ENCODE results near the gene PROM1. TPM values are rescaled to one million over a fixed set of nuclear protein-coding genes. Genes with fewer than 3 reads are reported as not detected.

Gene PROM1
- total and polyA plus RNA-seq, 9 of the 15 experiments (the other 6 are each of a cell fraction or from before 2014, with no cell fraction given), result 0.05 TPM; not detected in 8

DNA sequence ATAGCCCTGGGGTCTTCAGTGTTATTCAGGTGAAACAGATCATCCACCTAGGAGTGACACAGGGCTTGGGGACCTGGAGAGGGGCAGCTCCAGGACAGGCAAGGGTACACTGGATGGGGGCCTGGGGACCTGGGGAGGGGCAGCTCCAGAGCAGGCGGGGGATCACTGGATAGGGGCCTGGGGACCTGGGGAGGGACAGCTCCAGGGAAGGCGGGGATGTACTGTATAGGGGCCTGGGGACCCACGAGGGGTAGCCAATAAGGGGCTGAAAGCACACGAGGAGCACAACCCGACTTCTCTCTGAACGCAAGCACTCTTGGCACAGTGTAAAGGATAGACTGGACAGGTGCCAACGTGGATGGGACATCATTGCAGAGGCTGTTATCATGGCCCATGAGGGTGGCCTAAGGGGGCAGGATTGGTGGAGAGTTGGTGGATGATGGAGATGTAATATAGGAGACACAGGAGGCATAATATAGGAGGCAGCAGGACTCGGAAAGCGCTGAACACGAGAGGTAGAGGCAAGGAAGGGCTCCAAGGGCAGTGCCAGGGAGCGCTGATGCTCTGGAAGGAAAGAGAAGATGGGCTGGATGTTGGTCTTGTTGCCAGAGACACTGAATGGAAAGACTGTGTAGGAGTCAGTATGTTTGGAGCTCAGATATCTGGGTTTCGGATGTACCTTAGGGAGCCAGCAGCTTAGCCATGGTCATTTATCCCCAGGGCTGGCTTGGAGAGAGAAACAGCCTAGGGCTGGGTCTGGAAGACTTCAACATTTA is 82.9 kb downstream of the PROM1 start:
- in situ Hi-C loops (cut with MboI), result loop anchor here (5.0 to 10.0 kb wide), 2 partner anchors 196 to 524 kb away; no protein-coding TSS in a partner anchor
- Histone ChIP-seq H2AFZ (ENCODE audit: low read depth, low read length) (no peak overlapping the region), H3K4me3 (no peak overlapping the region), H3K36me3 (ENCODE audit: control insufficient read depth, insufficient read depth, low read length) (no peaks in the 10 kb centered on the region), H3K4me1 (replicated peaks in 1 of 2; ENCODE audit: control insufficient read depth in 2 of 2, insufficient read depth in 2 of 2, low read length in 2 of 2) (no peaks in the 10 kb centered on the region), H4K20me1 (replicated peaks; ENCODE audit: control insufficient read depth, insufficient read depth, low read length) (no peaks in the 10 kb centered on the region), H3K9me3 (replicated peaks; ENCODE audit: control insufficient read depth, insufficient read depth, low read depth, low read length) (no peaks in the 10 kb centered on the region), H3K79me2 (ENCODE audit: control insufficient read depth, insufficient read depth, low read length) (no peaks in the 10 kb centered on the region), H3K27ac (ENCODE audit: extremely low read depth, low read depth, low read length) (no peak overlapping the region), H3K9me1 (ENCODE audit: control insufficient read depth, insufficient read depth, low read length) (no peaks in the 10 kb centered on the region), H3K9ac (ENCODE audit: insufficient read depth in 1 of 2, low read depth in 2 of 2, low read length in 2 of 2) (no peak overlapping the region), H3K27me3 (ENCODE audit: control insufficient read depth in 2 of 2, insufficient read depth in 2 of 2, low read length in 2 of 2) (peaks cover 0 to 9% of the 10 kb centered on the region in 2 experiments; a peak in 2 of 5 replicates), H3K4me2 (ENCODE audit: insufficient read depth, low read length) (no peak overlapping the region)
- no peak for FAIRE-seq
- no peak for TF ChIP-seq EP400 (IDR thresholded peaks at IDR 0.05)
- no peak for DNase-seq (ENCODE audit: extremely low read depth in 1 of 4, low spot score in 3 of 4)
- ATAC-seq, result no peak; the same call in 1 of the 3 replicates
- intact Hi-C loops (cut with micrococcal nuclease), result loop anchor here (1.0 to 5.0 kb wide), 5 partner anchors 39 to 522 kb away; partner anchors contain the start of gene FGFBP2
- POLR2A ChIA-PET, result no interaction called here
- no TSS peak for BruUV-seq (replicated peaks)
- CTCF ChIA-PET (ENCODE audit: low intra/inter-chr PET ratio), result interaction anchor here (0.7 to 1.2 kb wide), 5 partner anchors 45 to 522 kb away, joined by 3 to 7 read pairs (median 3); no protein-coding TSS in a partner anchor
- 2% methylated on average over 9 of the region's 12 CpGs for WGBS (ENCODE audit: insufficient coverage, low coverage, missing lambda C conversion rate)

DNA sequence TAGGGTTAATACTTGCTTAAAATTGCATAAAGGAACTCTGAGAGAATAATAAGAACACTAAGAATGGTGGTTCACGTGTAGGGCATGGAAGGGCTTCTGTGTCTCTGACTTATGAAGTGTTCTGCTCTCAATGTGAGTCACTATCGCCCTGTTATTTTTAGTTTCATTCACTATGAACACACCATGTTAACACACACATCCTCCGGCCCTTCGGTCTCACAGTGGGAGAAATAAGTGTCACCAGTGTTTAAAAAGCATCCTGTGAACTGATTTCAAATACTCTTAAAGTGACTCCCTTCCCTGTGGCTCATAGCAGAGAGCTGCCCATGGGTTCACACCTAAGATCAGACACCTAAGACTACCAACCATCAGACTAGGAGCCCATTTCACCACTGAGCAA is 87.0 kb downstream of the PROM1 start:
- H3K4me1 ChIP-seq (replicated peaks in 1 of 2; ENCODE audit: control insufficient read depth in 2 of 2, insufficient read depth in 2 of 2, low read length in 2 of 2), result no peaks in the 10 kb centered on the region
- intact Hi-C loops (cut with micrococcal nuclease) (no loop called here), in situ Hi-C loops (cut with MboI) (no loop called here)
- no peak overlapping the region for H2AFZ ChIP-seq (ENCODE audit: low read depth, low read length)
- TF ChIP-seq NR2C1 (IDR thresholded peaks at IDR 0.05), result no peak
- TF ChIP-seq NR2C1 (tag; IDR thresholded peaks at IDR 0.05), result no peak
- TF ChIP-seq POLR3A (IDR thresholded peaks at IDR 0.05; ENCODE audit: borderline replicate concordance, extremely low read depth, insufficient read depth, insufficient read length), result no peak
- TF ChIP-seq ETV1 (tag; conservative IDR thresholded peaks at IDR 0.05; ENCODE audit: low read depth), result no peak
- TF ChIP-seq RBFOX2 (IDR thresholded peaks at IDR 0.05; ENCODE audit: low read depth, low read length), result no peak
- no peak overlapping the region for H3K4me3 ChIP-seq
- no peak for ATAC-seq
- no peaks in the 10 kb centered on the region for H3K79me2 ChIP-seq (ENCODE audit: control insufficient read depth, insufficient read depth, low read length)
- H3K9ac ChIP-seq (ENCODE audit: insufficient read depth in 1 of 2, low read depth in 2 of 2, low read length in 2 of 2), result no peak overlapping the region
- H4K20me1 ChIP-seq (replicated peaks; ENCODE audit: control insufficient read depth, insufficient read depth, low read length), result no peaks in the 10 kb centered on the region
- POLR2A ChIA-PET, result no interaction called here
- no peaks in the 10 kb centered on the region for H3K9me1 ChIP-seq (ENCODE audit: control insufficient read depth, insufficient read depth, low read length)
- no peaks in the 10 kb centered on the region for H3K36me3 ChIP-seq (ENCODE audit: control insufficient read depth, insufficient read depth, low read length)
- H3K9me3 ChIP-seq (replicated peaks; ENCODE audit: control insufficient read depth, insufficient read depth, low read depth, low read length), result no peaks in the 10 kb centered on the region
- no TSS peak for BruUV-seq (replicated peaks)
- no peak for DNase-seq (ENCODE audit: extremely low read depth in 1 of 4, low spot score in 3 of 4)
- H3K4me2 ChIP-seq (ENCODE audit: insufficient read depth, low read length), result no peak overlapping the region
- H3K27ac ChIP-seq (ENCODE audit: extremely low read depth, low read depth, low read length), result no peak overlapping the region
- CTCF ChIA-PET (ENCODE audit: low intra/inter-chr PET ratio), result no interaction called here
- WGBS (ENCODE audit: insufficient coverage, low coverage, missing lambda C conversion rate), result 0% methylated on average over 4 of the region's 4 CpGs
- no peak for FAIRE-seq
- H3K27me3 ChIP-seq (ENCODE audit: control insufficient read depth in 2 of 2, insufficient read depth in 2 of 2, low read length in 2 of 2), result peaks cover 3 to 25% of the 10 kb centered on the region in 2 experiments; a peak in 3 of 5 replicates

All from K562 (cell line).